Epithelial cell of esophagus (primary cell): ENCODE results near the gene MYZAP.

Experiments
- DNase-seq: peaks from one replicate; pipeline ENCODE4 v3.0.0; 2010; ENCODE audit warnings: low read depth
- H3K4me3 ChIP-seq: 2 replicates; pipeline ENCODE4 v1.5.1; 2011; ENCODE audit warnings: mild to moderate bottlenecking, low read length, control low read depth
- TF ChIP-seq, protein P1 (sequence below): IDR thresholded peaks from 2 replicates; pipeline ENCODE4 v1.5.1; 2011; ENCODE audit warnings: low read depth, mild to moderate bottlenecking, low read length, control low read depth, inconsistent platforms; ENCODE audit not compliant: insufficient read depth; ENCODE audit errors: missing control alignments

MYZAP gene

DNA sequence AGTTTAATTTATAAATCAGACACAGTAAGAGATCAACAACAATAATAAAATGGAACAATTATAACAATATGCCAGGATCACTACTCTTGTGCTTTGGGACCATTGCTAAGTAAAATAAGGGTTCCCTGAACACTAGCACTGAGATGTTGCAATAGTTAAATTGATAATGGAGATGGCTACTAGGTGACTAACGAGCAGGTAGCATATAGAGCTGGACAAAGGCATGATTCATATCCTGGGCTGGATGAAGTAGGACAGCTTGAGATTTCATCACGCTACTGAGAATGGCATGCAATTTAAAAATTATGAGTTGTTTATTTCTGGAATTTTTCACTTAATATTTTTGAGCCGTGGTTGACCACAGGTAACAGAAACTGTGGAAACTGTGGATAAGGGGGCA is 20.7 kb upstream of the MYZAP start:
- no peak overlapping the region for H3K4me3 ChIP-seq
- DNase-seq, result peak; percentile 92
- TF ChIP-seq, protein P1, sequence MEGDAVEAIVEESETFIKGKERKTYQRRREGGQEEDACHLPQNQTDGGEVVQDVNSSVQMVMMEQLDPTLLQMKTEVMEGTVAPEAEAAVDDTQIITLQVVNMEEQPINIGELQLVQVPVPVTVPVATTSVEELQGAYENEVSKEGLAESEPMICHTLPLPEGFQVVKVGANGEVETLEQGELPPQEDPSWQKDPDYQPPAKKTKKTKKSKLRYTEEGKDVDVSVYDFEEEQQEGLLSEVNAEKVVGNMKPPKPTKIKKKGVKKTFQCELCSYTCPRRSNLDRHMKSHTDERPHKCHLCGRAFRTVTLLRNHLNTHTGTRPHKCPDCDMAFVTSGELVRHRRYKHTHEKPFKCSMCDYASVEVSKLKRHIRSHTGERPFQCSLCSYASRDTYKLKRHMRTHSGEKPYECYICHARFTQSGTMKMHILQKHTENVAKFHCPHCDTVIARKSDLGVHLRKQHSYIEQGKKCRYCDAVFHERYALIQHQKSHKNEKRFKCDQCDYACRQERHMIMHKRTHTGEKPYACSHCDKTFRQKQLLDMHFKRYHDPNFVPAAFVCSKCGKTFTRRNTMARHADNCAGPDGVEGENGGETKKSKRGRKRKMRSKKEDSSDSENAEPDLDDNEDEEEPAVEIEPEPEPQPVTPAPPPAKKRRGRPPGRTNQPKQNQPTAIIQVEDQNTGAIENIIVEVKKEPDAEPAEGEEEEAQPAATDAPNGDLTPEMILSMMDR, result no peak

DNA sequence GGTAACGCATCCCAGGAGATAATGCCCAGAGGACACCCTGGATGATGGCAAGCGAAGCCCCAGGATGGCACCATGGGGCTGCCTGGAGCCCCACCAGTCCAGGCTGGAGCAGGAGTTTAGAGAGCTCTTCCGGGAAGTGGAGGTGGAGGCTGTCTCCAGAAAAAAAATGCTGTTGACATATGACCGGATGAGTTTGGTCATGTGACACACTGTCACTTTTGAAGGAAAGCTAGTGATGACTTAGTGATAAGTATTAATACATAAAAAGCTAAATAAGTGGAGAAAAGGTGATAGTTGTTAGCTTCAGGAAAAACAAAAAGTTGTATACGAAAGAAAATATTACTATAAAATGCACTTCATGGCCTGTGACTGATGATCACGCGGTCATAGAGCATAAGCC is 20.0 kb upstream of the MYZAP start:
- no peak for DNase-seq
- TF ChIP-seq, protein P1, result no peak
- no peak overlapping the region for H3K4me3 ChIP-seq

DNA sequence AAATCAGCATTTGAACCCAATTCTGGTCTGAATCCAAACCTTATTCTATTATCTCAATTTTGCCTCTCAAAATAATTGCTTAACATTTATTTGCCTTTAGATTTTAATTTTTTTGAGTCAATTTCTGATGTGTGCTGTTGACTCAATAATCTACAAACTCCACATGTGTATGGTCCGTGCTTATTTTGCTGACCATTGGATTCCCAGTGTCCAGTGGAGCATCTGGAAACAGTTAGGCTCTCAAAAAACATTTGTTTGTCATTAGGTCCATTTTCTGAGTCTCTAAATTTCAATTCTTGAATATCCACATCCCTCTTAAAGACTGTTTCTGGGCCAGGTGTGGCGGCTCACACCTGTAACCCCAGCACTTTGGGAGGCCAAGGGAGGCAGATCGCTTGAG is 19.2 kb upstream of the MYZAP start:
- TF ChIP-seq, protein P1, result no peak
- DNase-seq, result no peak
- H3K4me3 ChIP-seq, result no peak overlapping the region

- DNase-seq, result no peak
- H3K4me3 ChIP-seq, result no peak overlapping the region
- TF ChIP-seq, protein P1, result no peak
Measured at GRCh38 chr15:57573151-57573550, 18.6 kb upstream of the MYZAP start.

DNA sequence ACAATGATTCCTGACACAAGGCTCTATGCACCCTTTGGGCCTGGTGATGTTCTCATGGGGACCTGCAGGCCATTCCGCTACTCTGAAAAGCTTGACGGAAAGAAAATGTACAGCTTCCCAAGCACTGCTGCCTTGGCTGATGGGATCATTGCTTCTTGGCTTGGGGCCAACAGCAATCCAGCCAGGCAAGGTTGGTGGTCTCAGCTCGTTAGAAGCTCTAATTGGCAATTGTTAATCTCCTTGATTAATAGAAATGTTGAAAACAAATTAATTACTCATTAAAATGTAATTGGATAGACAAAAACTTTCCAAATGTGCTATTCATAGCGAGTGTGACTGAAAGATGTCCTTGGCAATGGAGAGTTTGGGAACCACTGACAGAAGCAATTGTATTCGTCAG is 16.3 kb upstream of the MYZAP start:
- no peak overlapping the region for H3K4me3 ChIP-seq
- DNase-seq, result no peak
- TF ChIP-seq, protein P1, result no peak

- H3K4me3 ChIP-seq, result no peak overlapping the region
- no peak for DNase-seq
- TF ChIP-seq, protein P1, result no peak
Measured at GRCh38 chr15:57578288-57578900, 13.3 kb upstream of the MYZAP start.

GRCh38 chr15:57580428-57580827 is 11.3 kb upstream of the MYZAP start:
- H3K4me3 ChIP-seq, result no peak overlapping the region
- TF ChIP-seq, protein P1, result no peak
- DNase-seq, result no peak
